Measurements from ENCODE around the gene AUTS2.

The AUTS2 gene

DNA sequence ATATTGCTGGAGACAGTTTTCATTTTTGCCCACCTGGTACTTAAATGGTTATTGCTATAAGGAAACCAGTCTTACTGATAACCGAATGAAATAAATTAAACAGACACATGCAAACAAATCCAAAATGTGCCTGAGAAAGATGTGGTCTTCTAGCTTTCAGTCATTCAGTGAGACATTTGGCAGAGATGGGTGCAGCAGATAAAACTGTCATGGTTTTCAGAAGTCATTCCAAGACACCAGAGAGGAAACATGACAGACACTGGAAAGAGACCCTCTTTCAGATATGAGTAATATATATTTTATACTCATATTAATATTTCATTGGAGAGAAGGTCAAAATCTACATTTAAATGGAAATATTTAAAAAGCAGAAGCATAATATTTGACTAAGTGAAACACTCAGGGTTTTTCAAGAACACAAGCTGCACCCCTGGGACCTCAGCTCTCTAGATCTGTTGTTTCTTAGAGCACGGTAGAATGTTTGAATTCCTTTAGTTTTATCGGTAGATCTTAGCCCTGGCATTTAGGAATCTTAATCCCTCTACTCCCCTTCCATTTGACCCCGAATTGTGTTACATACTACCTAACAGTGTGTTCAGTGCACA is 246.1 kb downstream of the AUTS2 start:
- TF ChIP-seq, protein P1, sequence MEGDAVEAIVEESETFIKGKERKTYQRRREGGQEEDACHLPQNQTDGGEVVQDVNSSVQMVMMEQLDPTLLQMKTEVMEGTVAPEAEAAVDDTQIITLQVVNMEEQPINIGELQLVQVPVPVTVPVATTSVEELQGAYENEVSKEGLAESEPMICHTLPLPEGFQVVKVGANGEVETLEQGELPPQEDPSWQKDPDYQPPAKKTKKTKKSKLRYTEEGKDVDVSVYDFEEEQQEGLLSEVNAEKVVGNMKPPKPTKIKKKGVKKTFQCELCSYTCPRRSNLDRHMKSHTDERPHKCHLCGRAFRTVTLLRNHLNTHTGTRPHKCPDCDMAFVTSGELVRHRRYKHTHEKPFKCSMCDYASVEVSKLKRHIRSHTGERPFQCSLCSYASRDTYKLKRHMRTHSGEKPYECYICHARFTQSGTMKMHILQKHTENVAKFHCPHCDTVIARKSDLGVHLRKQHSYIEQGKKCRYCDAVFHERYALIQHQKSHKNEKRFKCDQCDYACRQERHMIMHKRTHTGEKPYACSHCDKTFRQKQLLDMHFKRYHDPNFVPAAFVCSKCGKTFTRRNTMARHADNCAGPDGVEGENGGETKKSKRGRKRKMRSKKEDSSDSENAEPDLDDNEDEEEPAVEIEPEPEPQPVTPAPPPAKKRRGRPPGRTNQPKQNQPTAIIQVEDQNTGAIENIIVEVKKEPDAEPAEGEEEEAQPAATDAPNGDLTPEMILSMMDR (IDR thresholded peaks at IDR 0.05) = no peak

DNA sequence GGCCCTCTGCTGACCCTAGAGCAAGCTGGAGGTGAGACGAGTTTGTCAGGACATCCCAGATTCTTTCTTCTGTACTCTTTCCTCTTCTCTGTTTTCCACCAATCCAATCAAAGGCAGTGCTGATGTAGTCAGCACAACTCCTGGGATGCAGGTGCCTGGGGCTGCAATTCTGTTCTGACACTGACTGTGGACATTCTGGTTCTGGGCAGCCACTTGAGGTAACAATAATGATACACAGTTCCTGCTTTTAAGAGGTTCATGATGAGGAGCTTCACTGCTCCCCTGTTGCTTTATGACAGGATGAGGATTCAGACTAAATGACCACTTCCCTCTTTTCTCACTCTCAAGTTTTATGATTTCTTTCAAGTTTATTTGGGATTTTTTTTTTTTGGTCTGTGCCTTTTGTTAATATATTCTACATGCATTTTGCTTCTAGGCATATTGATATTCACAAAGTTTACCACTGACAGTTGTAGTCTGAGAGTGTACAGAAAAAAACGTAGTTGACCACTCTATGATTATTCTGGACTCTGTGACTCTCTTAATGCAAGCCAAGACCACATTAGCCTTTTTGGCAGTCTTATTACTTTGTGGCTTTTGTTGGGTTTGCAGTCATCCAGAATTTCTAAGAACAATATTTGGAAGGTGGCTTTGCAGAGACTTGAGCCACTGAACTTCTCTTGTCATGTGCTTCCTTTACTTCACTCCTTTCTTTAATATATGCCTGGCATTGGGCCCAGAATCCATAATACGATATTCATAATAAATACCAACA is 247.6 kb downstream of the AUTS2 start:
- TF ChIP-seq, protein P1 (IDR thresholded peaks at IDR 0.05) = no peak

DNA sequence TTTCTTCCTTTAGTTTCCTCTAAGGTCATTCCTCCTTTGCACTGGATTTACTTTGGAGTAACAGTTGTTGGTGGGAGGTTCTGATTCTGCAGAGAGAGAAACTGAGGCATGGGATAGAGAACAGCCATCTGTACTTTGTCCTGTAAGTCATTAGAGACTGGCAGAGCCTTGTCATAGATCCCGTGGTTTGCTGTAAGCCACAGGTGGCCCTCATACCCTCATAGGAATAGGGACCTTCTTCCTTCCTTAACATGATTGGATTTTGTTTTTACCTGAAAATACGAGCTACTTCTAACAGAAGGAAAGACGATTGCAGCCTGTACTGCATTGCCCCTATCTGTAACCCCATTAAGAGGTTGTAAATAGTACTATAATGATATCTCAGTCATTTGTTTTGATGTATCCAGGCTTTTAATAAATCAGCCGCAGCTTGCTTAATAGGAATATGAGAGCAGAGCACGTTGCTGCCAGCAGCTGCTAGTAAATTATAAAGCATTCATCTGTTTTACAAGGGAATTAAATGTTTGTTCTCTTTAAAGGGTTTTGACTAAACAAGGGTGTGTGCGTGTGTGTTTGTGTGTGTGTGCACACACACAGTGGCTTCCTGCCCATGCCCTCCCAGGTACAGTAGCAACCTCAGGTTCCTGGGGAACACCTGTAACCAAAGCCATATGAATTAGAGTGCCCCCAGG is 249.8 kb downstream of the AUTS2 start:
- TF ChIP-seq, protein P1 (IDR thresholded peaks at IDR 0.05) = no peak

DNA sequence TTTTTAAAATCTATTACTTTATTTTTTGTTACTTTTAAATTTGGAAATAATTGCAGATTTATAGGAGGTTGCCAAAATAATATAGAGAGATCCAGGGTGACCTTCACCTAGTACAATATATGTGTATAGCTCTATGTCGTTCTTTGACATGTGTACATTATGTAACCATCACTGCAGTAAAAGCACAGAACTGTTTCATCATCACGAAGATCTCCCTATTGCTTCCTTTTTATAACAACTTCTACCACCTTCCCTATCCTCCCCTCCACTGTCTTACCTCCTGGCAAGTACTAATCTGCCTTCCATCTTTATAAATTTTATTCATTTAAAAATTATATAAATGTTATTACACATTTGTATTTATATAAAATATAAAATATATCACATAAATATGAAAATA is 251.0 kb downstream of the AUTS2 start:
- TF ChIP-seq, protein P1 (IDR thresholded peaks at IDR 0.05) = no peak

DNA sequence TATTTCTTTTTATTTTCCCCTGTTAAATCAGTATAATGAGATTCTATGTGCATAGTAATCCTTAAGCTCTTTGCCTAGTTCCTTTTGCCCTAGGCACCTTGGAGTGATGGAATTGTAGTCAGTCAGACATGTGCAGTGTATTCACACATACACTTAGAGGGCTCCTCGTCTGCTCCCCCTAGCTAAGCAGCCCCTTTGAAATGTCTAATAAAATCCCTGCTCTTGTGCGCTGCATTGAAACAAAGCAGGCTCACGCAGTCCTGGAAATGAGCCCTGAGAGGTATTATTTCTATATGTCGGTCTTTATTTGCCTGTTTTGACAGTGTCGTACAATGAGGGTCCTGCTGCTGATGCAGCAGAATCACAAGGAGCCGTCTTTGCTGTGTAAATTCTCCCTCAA is 258.7 kb downstream of the AUTS2 start:
- TF ChIP-seq, protein P1 (IDR thresholded peaks at IDR 0.05) = no peak

DNA sequence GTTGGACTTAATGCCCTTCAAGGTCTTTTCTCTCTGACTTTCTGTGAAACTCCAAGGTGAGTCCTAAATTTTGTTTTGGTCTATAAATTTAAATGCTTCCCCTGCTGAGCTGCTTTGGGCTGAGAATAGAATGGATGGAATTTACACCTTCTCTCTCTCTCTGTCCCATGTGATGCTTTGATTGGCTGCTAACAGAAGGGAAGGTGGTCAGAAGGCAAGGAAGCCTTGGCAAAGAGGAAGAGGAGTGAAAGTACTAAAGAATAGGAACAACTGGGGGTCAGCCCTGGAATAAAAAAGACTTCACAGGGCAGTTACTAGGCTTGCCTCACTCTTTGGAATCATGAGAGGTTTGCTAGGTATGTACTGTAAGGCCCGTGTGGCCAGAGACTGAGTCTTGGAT is 260.2 kb downstream of the AUTS2 start:
- TF ChIP-seq, protein P1 (IDR thresholded peaks at IDR 0.05) = no peak

DNA sequence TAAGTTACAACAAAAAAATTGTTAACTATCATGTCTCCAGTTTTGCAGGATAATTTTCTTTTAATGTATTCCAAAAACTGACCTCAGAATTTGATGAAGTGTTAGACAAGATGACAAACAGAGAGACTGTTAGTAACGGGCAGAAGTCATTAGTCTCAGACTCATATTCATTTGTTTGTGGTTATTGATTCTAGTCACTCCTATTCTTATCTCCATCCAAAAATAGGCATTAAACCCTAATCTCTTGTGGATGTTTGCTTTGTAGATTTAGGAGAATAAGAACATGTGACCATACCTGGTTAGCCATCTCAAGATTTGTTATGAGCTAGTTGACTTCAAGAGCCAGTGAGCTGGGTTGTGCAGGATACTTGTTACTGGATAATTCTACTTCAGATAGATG is 261.1 kb downstream of the AUTS2 start:
- TF ChIP-seq, protein P1 (IDR thresholded peaks at IDR 0.05) = no peak

All from LNCAP (cell line).